ENCODE results near the gene PM20D1.

The PM20D1 gene

DNA sequence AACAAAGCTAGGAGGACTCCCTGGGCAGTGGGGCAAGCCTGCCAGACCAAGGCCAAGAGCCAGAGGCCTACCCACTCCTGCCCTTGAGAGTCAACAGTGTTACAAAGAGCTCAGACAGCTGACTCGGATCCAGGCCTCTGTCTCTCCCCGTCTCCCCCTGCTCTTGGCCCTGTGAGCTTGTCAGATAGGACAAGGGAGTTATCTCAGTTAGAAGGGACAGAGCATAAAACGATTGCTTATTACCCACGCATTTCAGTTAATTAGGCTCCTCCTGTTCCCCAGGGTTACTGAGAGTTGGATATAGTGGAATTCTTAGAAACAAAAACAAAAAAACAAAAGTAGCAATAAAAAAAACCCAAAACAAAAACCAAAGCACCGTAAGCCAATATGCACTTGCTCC is 38.3 kb downstream of the PM20D1 start:
- no peak for TF ChIP-seq CTCF (conservative IDR thresholded peaks at IDR 0.05; ENCODE audit: low read depth, low read length)
- peak overlapping the region; percentile 27 for H3K4me3 ChIP-seq (ENCODE audit: low read depth, low read length)
- DNase-seq (ENCODE audit: low read depth) = no peak

DNA sequence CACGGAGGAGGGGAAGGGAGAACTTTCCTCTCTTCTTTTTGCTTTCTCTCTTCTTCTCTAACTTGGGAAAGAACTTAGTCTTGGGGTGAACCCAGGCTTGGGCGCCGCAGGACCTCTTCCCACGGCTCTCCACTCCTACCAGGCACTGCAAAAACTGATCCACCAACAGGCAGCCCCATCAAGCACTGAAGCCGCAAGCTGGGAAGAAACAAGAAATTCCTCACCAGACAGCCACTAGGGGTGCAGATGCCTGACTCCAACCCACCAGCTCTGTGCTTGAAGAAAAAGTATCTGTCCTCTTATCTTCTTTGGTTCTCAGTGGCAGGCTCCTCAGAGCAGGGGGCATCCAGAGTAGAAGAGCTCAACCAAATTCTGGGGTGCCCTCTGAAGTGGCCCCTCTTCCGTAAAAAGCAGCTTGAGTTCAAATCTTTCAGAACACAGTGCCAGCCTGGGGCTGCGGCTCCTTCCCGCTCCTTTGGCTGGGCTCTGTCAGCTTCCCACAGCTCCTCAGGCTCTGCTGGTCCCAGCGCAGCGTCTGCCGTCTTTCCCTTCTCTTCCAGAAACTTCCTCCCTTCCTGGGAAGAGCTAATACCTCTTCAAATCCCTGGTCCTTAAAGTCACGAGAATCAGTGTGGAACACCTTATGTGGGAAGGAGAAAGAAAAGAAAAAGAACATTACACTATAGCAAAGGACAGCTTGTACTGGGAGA is 39.3 kb downstream of the PM20D1 start:
- peak; percentile 73 for TF ChIP-seq CTCF (conservative IDR thresholded peaks at IDR 0.05; ENCODE audit: low read depth, low read length)
- no peak overlapping the region for H3K4me3 ChIP-seq (ENCODE audit: low read depth, low read length)
- peak; percentile 68 for DNase-seq (ENCODE audit: low read depth)

DNA sequence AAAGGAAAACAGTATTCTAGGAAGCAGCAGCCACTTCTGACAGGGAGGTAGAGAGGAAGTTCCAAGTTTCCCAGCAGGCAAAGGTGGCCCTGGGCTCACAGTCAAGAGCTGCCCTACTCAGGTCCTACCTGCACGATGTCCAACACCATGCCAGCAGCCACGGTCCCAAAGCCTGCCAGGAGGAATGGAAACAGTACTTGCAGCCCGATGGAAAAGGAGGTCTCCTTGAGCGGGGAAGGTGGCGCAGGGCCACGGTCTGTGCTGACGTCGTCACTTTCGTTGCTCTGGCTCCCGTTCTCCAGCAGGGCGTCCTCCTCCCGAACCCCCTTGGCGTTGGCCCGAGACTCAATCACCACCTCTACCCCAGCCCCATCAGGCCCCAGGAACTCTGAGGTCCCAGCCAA is 40.0 kb downstream of the PM20D1 start:
- no peak overlapping the region for H3K4me3 ChIP-seq (ENCODE audit: low read depth, low read length)
- no peak for DNase-seq (ENCODE audit: low read depth)
- TF ChIP-seq CTCF (conservative IDR thresholded peaks at IDR 0.05; ENCODE audit: low read depth, low read length) = no peak

GRCh38 chr1:205809469-205809868 is 40.5 kb downstream of the PM20D1 start:
- peak; percentile 3 for TF ChIP-seq CTCF (conservative IDR thresholded peaks at IDR 0.05; ENCODE audit: low read depth, low read length)
- no peak for DNase-seq (ENCODE audit: low read depth)
- no peak overlapping the region for H3K4me3 ChIP-seq (ENCODE audit: low read depth, low read length)

- DNase-seq (ENCODE audit: low read depth) = no peak
- H3K4me3 ChIP-seq (ENCODE audit: low read depth, low read length) = no peak overlapping the region
- no peak for TF ChIP-seq CTCF (conservative IDR thresholded peaks at IDR 0.05; ENCODE audit: low read depth, low read length)
These were observed 44.7 kb downstream of the PM20D1 start for GRCh38 chr1:205805082-205805711.

GRCh38 chr1:205804605-205805004 is 45.3 kb downstream of the PM20D1 start:
- no peak overlapping the region for H3K4me3 ChIP-seq (ENCODE audit: low read depth, low read length)
- DNase-seq (ENCODE audit: low read depth) = no peak

More at GRCh38 chr1:205804605-205805004, 45.3 kb downstream of the PM20D1 start:
- no peak for TF ChIP-seq CTCF (conservative IDR thresholded peaks at IDR 0.05; ENCODE audit: low read depth, low read length)

Data from choroid plexus epithelial cell (primary cell).